ENCODE data around the gene OLIG2. TPM values are rescaled to one million over a fixed set of nuclear protein-coding genes. Genes with fewer than 3 reads are reported as not detected.

Gene OLIG2
- total and polyA plus RNA-seq, 2 donors (not counting 3 experiments of a cell fraction or from before 2014, with no cell fraction given): not detected

- no TSS peak for BruUV-seq (replicated peaks)
- H4K20me1 ChIP-seq (replicated peaks; ENCODE audit: control insufficient read depth, extremely low read depth, insufficient read depth, low read length): no peaks in the 10 kb centered on the region
- DNase-seq (ENCODE audit: low read depth, low spot score) (no peak), FAIRE-seq (no peak)
- ChIA-PET CTCF (no interaction called here), POLR2A (no interaction called here)
- H3K27me3 ChIP-seq (ENCODE audit: control insufficient read depth in 2 of 2, insufficient read depth in 2 of 2, low read length in 2 of 2): peaks cover 64 to 85% of the 10 kb centered on the region in 2 experiments
- intact Hi-C loops (cut with micrococcal nuclease) (no loop called here), dilution Hi-C loops (cut with MboI; ENCODE audit: extremely low pct_ligation_motif_present, low sequenced_read_pairs) (no loop called here)
- H3K36me3 ChIP-seq (ENCODE audit: control insufficient read depth in 2 of 2, extremely low read depth in 1 of 2, insufficient read depth in 2 of 2, low read length in 2 of 2): no peaks in the 10 kb centered on the region
- no peak overlapping the region for H3K9ac ChIP-seq (replicated peaks; ENCODE audit: extremely low read depth, insufficient read depth, low read length)
- H3K4me3 ChIP-seq (replicated peaks in 1 of 3; ENCODE audit: insufficient read depth in 1 of 3, low read depth in 1 of 3, low read length in 3 of 3): no peak overlapping the region
- TF ChIP-seq JUN (IDR thresholded peaks at IDR 0.05; ENCODE audit: borderline replicate concordance, insufficient read depth, insufficient read length, low read depth) (no peak), EZH2 (IDR thresholded peaks at IDR 0.05; ENCODE audit: borderline replicate concordance, low read depth, low read length, severe bottlenecking) (peak; percentile 48)
- no peak overlapping the region for H3K27ac ChIP-seq (ENCODE audit: insufficient read depth, low read depth, low read length)
- H3K9me3 ChIP-seq (replicated peaks; ENCODE audit: control insufficient read depth, insufficient read depth, low read length): no peaks in the 10 kb centered on the region
- no peaks in the 10 kb centered on the region for H3K79me2 ChIP-seq (ENCODE audit: control insufficient read depth, insufficient read depth, low read length)
- H3K4me1 ChIP-seq (ENCODE audit: control insufficient read depth, extremely low read depth, insufficient read depth, low read length): peaks cover 13% of the 10 kb centered on the region
- H3K9me1 ChIP-seq (replicated peaks; ENCODE audit: control insufficient read depth, extremely low read depth, insufficient read depth, low read length): no peaks in the 10 kb centered on the region
- no peak overlapping the region for H2AFZ ChIP-seq (ENCODE audit: low read depth, low read length)
- no peak overlapping the region for H3K4me2 ChIP-seq (ENCODE audit: insufficient read depth, low read length)
Measured at GRCh38 chr21:33067457-33067856, 41.7 kb downstream of the OLIG2 start.

- ChIA-PET POLR2A (no interaction called here), CTCF (interaction anchor here (1.0 kb wide), 1 partner anchor 58 kb away, joined by 4 read pairs; no protein-coding TSS in a partner anchor)
- H3K27me3 ChIP-seq (ENCODE audit: control insufficient read depth in 2 of 2, insufficient read depth in 2 of 2, low read length in 2 of 2): peaks cover 72 to 94% of the 10 kb centered on the region in 2 experiments
- BruUV-seq (replicated peaks): no TSS peak
- no peaks in the 10 kb centered on the region for H3K9me3 ChIP-seq (replicated peaks; ENCODE audit: control insufficient read depth, insufficient read depth, low read length)
- no peak overlapping the region for H3K9ac ChIP-seq (replicated peaks; ENCODE audit: extremely low read depth, insufficient read depth, low read length)
- no peaks in the 10 kb centered on the region for H3K36me3 ChIP-seq (ENCODE audit: control insufficient read depth in 2 of 2, extremely low read depth in 1 of 2, insufficient read depth in 2 of 2, low read length in 2 of 2)
- no peak overlapping the region for H3K27ac ChIP-seq (ENCODE audit: insufficient read depth, low read depth, low read length)
- FAIRE-seq (no peak), DNase-seq (ENCODE audit: low read depth, low spot score) (no peak)
- H3K79me2 ChIP-seq (ENCODE audit: control insufficient read depth, insufficient read depth, low read length): no peaks in the 10 kb centered on the region
- no peak overlapping the region for H3K4me2 ChIP-seq (ENCODE audit: insufficient read depth, low read length)
- dilution Hi-C loops (cut with MboI; ENCODE audit: extremely low pct_ligation_motif_present, low sequenced_read_pairs) (no loop called here), intact Hi-C loops (cut with micrococcal nuclease) (no loop called here)
- no peaks in the 10 kb centered on the region for H3K9me1 ChIP-seq (replicated peaks; ENCODE audit: control insufficient read depth, extremely low read depth, insufficient read depth, low read length)
- H3K4me1 ChIP-seq (ENCODE audit: control insufficient read depth, extremely low read depth, insufficient read depth, low read length): peaks cover 12% of the 10 kb centered on the region
- H4K20me1 ChIP-seq (replicated peaks; ENCODE audit: control insufficient read depth, extremely low read depth, insufficient read depth, low read length): no peaks in the 10 kb centered on the region
- H2AFZ ChIP-seq (ENCODE audit: low read depth, low read length): no peak overlapping the region
- no peak for TF ChIP-seq JUN (IDR thresholded peaks at IDR 0.05; ENCODE audit: borderline replicate concordance, insufficient read depth, insufficient read length, low read depth)
- no peak overlapping the region for H3K4me3 ChIP-seq (replicated peaks in 1 of 3; ENCODE audit: insufficient read depth in 1 of 3, low read depth in 1 of 3, low read length in 3 of 3)
Measured at GRCh38 chr21:33069243-33069642, 43.5 kb downstream of the OLIG2 start.

Data from endothelial cell of umbilical vein (primary cell).